H1 (cell line): ENCODE measurements around the gene SLC12A6. TPM values are rescaled to one million over a fixed set of nuclear protein-coding genes. Genes with fewer than 3 reads are reported as not detected.
A peak's percentile ranks its signal among the peaks of the same experiment; 100 is the strongest.

ENCODE experiments used
- BRCA1 ChIP-seq: IDR thresholded peaks from 2 replicates; pipeline ENCODE4 v1.6.1; 2012; ENCODE audit warnings: low read depth, low read length, improper control_type of control experiment
- GABPA ChIP-seq: IDR thresholded peaks from 2 replicates; pipeline ENCODE4 v1.6.1; 2011; ENCODE audit warnings: mild to moderate bottlenecking, low read length, moderate library complexity, borderline replicate concordance; ENCODE audit not compliant: insufficient read depth
- polyA plus RNA-seq, 7 experiments: library from polyadenylated mRNA; depleted of rRNA in 3 of 7; stranded (reverse) in 5 of 7; unstranded in 2 of 7; fragments of >200 nt in 5 of 7; fragments of 200-250 nt in 2 of 7; gene quantifications; 1 replicate in 5 of 7; 2 replicates in 1 of 7; 4 replicates in 1 of 7; pipeline versions ENCODE4 v1.2.1 to v1.2.3, GENCODE V29; 2011 to 2013; ENCODE audit warnings: missing spikeins in 2 of 7, mixed read lengths in 2 of 7
- total RNA-seq: library from RNA; stranded (reverse); fragmentation: NEBNext Ultra II Directional; extraction: Animal tissue kit (Norgen Biotek cat#: 25700); gene quantifications from 2 replicates; pipeline ENCODE4 v1.2.1, GENCODE V29; 2021
- TF ChIP-seq, protein P1 (sequence below), 3 experiments: IDR thresholded peaks; 1 replicate in 2 of 3; 2 replicates in 1 of 3; pipeline versions ENCODE4 v1.5.1 to v1.6.1; 2011; ENCODE audit warnings: low read length in 3 of 3, mild to moderate bottlenecking in 3 of 3, inconsistent platforms in 2 of 3, low read depth in 1 of 3, moderate library complexity in 1 of 3; ENCODE audit not compliant: insufficient read depth in 1 of 3; ENCODE audit errors: control extremely low read depth in 1 of 3
- TF ChIP-seq, protein P2 (sequence below): IDR thresholded peaks from 2 replicates; pipeline ENCODE4 v1.6.1; 2012; ENCODE audit warnings: low read length, inconsistent platforms

Gene SLC12A6
- total and polyA plus RNA-seq, 2 of the 8 experiments (the other 6 are each of a cell fraction or from before 2014, with no cell fraction given): 9.2 to 11.1 TPM

DNA sequence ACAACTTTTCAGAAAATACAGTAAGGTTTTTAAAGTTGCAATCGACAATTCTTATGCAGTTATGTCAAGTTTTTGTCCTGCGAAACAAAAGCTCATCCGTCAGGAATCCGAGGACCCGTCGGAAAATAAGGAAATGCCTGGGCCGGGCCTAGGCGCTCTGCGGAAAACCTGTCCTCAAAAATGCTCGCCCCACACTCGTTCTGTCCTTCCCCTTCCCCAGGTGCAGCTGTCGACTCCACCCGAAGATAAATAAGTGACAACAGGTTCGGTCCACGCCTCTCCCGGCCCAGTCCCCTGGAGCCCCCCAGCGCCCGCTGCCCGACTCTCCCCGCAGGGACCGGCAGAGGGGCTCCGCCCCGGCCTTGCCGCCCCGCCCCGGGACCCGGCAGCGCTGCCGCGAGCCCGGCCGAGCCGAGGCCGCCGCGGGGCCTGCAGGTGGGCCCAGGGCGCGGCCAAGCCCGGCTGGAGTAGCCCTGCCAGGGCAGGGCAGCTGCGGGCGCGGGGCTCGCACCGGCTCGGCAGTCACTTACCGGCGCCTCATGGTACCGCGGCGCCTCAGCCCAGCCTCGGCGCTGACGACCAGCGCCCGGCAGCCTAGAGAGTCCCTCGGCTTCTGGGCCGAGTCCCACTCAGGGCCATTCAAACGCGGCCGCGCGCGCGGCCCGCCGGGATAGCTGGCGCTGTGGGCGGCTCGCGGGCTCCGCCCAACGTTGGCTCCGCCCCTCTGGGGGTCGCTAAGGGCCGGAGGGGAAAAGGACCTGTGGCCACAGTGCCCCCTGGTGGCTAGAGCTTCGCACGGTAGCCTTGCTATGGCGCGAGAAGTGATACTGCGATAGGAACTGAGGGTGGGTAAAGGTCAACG, 127.9 kb downstream of the SLC12A6 start, which contains the start of gene KATNBL1 (continued):
- TF ChIP-seq, protein P1, sequence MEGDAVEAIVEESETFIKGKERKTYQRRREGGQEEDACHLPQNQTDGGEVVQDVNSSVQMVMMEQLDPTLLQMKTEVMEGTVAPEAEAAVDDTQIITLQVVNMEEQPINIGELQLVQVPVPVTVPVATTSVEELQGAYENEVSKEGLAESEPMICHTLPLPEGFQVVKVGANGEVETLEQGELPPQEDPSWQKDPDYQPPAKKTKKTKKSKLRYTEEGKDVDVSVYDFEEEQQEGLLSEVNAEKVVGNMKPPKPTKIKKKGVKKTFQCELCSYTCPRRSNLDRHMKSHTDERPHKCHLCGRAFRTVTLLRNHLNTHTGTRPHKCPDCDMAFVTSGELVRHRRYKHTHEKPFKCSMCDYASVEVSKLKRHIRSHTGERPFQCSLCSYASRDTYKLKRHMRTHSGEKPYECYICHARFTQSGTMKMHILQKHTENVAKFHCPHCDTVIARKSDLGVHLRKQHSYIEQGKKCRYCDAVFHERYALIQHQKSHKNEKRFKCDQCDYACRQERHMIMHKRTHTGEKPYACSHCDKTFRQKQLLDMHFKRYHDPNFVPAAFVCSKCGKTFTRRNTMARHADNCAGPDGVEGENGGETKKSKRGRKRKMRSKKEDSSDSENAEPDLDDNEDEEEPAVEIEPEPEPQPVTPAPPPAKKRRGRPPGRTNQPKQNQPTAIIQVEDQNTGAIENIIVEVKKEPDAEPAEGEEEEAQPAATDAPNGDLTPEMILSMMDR (IDR thresholded peaks at IDR 0.05; ENCODE audit: control extremely low read depth in 1 of 3, insufficient read depth in 1 of 3, low read depth in 1 of 3, low read length in 3 of 3): peak; percentile 87 to 94 (median 93)
- TF ChIP-seq, protein P2, sequence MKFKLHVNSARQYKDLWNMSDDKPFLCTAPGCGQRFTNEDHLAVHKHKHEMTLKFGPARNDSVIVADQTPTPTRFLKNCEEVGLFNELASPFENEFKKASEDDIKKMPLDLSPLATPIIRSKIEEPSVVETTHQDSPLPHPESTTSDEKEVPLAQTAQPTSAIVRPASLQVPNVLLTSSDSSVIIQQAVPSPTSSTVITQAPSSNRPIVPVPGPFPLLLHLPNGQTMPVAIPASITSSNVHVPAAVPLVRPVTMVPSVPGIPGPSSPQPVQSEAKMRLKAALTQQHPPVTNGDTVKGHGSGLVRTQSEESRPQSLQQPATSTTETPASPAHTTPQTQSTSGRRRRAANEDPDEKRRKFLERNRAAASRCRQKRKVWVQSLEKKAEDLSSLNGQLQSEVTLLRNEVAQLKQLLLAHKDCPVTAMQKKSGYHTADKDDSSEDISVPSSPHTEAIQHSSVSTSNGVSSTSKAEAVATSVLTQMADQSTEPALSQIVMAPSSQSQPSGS: no peak
- TF ChIP-seq BRCA1 (no peak), GABPA (no peak)
